HG02588 (cell line): ENCODE data around the gene MBD6.

Experiments
- ATAC-seq: cut with Tn5 transposase; IDR thresholded peaks from one replicate; pipeline ENCODE4 v1.9.1; 2021; ENCODE audit warnings: mild to moderate bottlenecking, moderate library complexity; ENCODE audit not compliant: unreplicated experiment

The MBD6 gene

GRCh38 chr12:57522011-57522886, at the start of gene MBD6:
Gene MBD6, plus strand, starts transcription at chr12:57522824. Its CDS starts 1,480 bp downstream, at chr12:57524304.
- peak; percentile 34 for ATAC-seq

- no peak for ATAC-seq
These were observed 49.2 kb upstream of the MBD6 start for GRCh38 chr12:57473392-57473791.

- ATAC-seq: no peak
These were observed 48.7 kb upstream of the MBD6 start for GRCh38 chr12:57473886-57474285.

- no peak for ATAC-seq
These were observed 48.2 kb upstream of the MBD6 start for GRCh38 chr12:57474430-57474829.

GRCh38 chr12:57474862-57475261, 47.8 kb upstream of the MBD6 start:
- no peak for ATAC-seq

- ATAC-seq: peak; percentile 13
These were observed 47.1 kb upstream of the MBD6 start for GRCh38 chr12:57475271-57476161.

- ATAC-seq: peak; percentile 48
These were observed 46.2 kb upstream of the MBD6 start for GRCh38 chr12:57476162-57476992.

- ATAC-seq: no peak
These were observed 45.5 kb upstream of the MBD6 start for GRCh38 chr12:57476993-57477709.

- ATAC-seq: peak; percentile 44
These were observed 44.6 kb upstream of the MBD6 start for GRCh38 chr12:57477710-57478681.

- no peak for ATAC-seq
These were observed 43.6 kb upstream of the MBD6 start for GRCh38 chr12:57479043-57479375.

GRCh38 chr12:57479376-57480115, 43.1 kb upstream of the MBD6 start, which contains the start of gene ARHGAP9:
Gene ARHGAP9, minus strand, starts transcription at chr12:57479866. Its CDS starts 460 bp downstream, at chr12:57479406.
- no peak for ATAC-seq

GRCh38 chr12:57481671-57482070, 41.0 kb upstream of the MBD6 start:
- no peak for ATAC-seq

- no peak for ATAC-seq
These were observed 39.2 kb upstream of the MBD6 start for GRCh38 chr12:57483466-57483865.

GRCh38 chr12:57485695-57486094, 36.9 kb upstream of the MBD6 start:
- no peak for ATAC-seq

- no peak for ATAC-seq
These were observed 35.5 kb upstream of the MBD6 start for GRCh38 chr12:57487055-57487596.

- ATAC-seq: peak; percentile 92
These were observed 34.8 kb upstream of the MBD6 start, which contains the start of gene MARS1 for GRCh38 chr12:57487597-57488401. Gene MARS1, plus strand, starts transcription at chr12:57488068. Its CDS starts 23 bp downstream, at chr12:57488091.
